GM13976 (cell line): ENCODE results near the gene NCR3LG1.

Experiments used
- DNase-seq: peaks from one replicate; pipeline ENCODE4 v3.0.0; 2012; ENCODE audit warnings: low spot score
- in situ Hi-C: fragments of 300-500 bp; cut with MboI; formaldehyde crosslinking; loops from one replicate; pipeline ENCODE4 v1.12.0; 2022; ENCODE audit warnings: low sequenced_read_pairs, mixed read lengths, inconsistent platforms; ENCODE audit not compliant: unreplicated experiment
- TF ChIP-seq, protein P1 (sequence below): IDR thresholded peaks from 2 replicates; pipeline ENCODE4 v1.5.1; 2012; ENCODE audit warnings: borderline replicate concordance, mild to moderate bottlenecking; ENCODE audit not compliant: insufficient read depth; ENCODE audit errors: extremely low read depth, missing control alignments, control extremely low read depth

NCR3LG1 gene, protein sequence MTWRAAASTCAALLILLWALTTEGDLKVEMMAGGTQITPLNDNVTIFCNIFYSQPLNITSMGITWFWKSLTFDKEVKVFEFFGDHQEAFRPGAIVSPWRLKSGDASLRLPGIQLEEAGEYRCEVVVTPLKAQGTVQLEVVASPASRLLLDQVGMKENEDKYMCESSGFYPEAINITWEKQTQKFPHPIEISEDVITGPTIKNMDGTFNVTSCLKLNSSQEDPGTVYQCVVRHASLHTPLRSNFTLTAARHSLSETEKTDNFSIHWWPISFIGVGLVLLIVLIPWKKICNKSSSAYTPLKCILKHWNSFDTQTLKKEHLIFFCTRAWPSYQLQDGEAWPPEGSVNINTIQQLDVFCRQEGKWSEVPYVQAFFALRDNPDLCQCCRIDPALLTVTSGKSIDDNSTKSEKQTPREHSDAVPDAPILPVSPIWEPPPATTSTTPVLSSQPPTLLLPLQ

DNA sequence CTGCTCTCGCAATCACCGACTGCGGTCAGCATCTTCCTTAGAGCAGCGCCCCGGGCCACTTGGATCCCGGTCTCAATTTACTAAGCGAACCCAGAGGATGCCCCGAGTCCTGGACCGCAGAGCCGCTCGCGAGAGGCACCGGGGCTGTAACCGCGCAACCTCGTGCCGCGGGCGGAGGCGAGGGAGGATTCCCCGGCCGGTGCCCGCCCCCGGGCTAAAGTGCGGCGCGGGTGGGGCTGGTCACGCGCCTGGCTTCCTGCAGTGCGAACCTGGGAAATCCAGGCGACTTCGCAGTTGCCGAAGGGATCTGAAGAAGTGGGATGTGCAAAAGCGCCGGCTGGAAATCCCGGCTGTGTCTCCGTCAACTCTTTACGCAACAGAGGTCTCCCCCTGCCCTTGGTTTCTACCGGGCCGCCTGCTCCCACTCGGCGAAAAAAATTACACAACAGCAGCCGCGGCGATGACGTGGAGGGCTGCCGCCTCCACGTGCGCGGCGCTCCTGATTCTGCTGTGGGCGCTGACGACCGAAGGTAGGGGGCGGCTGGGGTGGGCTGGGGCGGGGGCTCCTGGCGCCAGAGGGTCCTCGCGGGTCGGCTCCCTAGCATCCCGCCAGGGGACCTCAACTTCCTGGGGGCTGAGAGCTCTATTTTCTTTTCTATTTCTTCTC lies at the start of gene NCR3LG1:
Gene NCR3LG1 (plus strand): TSS at position 291 of the 667 bp plus-strand sequence. CDS start 170 bp downstream, at position 461.
- TF ChIP-seq, protein P1, sequence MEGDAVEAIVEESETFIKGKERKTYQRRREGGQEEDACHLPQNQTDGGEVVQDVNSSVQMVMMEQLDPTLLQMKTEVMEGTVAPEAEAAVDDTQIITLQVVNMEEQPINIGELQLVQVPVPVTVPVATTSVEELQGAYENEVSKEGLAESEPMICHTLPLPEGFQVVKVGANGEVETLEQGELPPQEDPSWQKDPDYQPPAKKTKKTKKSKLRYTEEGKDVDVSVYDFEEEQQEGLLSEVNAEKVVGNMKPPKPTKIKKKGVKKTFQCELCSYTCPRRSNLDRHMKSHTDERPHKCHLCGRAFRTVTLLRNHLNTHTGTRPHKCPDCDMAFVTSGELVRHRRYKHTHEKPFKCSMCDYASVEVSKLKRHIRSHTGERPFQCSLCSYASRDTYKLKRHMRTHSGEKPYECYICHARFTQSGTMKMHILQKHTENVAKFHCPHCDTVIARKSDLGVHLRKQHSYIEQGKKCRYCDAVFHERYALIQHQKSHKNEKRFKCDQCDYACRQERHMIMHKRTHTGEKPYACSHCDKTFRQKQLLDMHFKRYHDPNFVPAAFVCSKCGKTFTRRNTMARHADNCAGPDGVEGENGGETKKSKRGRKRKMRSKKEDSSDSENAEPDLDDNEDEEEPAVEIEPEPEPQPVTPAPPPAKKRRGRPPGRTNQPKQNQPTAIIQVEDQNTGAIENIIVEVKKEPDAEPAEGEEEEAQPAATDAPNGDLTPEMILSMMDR, result no peak
- in situ Hi-C loops, result loop anchor here (25.0 kb wide), 1 partner anchor 114 kb away; no protein-coding TSS in a partner anchor
- peak; percentile 66 for DNase-seq

DNA sequence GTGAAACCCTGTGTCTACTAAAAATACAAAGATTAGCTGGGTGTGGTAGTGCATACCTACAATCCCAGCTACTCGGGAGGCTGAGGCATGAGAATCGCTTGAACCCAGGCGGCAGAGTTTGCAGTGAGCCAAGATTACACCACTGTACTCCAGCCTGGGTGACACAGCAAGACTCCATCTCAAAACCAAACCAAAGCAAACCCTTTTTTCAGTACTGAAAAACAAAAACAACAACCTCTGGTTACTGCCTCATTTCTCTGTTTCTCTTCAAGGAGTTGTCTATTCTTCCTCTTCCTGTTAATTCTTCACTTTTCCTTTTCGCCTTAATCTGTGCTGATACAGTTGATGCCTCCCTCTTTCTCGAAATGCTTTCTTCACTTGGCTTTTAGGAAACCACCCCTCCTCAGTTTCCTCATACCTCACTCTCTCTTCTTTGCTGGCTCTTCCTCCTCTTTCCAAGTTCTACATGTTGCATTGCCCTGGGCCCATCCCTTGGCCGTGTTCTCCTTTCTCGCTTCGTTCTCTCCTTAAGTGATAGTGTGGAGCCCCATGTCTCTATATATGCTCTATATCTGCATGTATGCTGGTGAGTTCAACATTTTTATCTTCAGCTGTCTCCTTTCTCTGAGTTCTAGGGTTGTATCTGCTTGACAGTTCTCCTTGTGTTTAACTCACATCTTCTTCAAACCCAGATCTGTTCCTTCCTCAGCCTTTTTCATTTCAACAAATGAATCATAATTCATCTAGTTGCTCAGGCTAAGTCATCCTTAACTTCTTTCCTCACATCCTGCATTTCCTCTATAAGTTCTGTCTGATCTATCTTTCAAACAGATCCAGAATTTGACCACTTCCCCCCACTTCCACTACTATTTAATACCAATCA lies 38.0 kb upstream of the NCR3LG1 start:
- in situ Hi-C loops, result no loop called here
- TF ChIP-seq, protein P1, result no peak
- DNase-seq, result no peak

DNA sequence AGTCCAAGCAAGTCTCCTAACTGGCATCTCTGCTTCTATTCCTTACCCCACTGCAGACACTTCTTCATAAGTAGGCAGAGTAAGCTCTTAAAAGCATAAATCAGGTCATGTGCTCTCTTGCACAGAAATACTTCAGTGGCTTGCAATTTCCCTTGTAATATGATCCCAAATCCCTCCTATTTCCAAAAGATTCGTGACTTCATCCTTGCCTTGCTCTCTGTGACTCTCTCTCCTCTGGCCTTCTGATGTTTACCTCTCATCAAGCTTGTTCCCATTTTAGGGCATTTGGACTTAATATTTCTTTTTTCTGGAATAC lies 37.4 kb upstream of the NCR3LG1 start:
- in situ Hi-C loops, result no loop called here
- TF ChIP-seq, protein P1, result no peak
- DNase-seq, result no peak

DNA sequence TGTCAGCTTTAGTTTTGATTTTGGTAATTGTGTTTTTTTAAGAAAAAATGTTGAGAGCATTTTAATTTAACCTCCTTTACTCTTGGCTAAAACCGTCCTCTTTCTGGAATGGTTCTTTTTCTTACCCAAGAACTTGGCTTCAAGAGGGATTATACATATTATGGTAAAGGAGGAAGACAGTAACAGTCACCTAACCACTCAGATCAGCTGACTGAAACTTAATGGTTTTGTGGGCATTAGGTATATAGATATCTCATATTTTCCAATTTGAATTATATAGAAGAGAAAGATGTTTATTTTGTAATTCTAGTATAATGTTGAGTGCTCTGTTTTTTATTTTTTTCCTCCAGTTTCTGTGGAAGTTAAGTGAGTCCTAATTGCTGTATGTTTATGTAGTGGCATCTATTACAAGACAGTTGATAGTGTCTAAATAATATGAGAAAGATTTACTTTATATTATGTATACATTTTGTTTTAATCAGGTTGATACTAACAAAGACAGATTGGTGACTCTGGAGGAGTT lies 36.6 kb upstream of the NCR3LG1 start:
- DNase-seq, result no peak
- in situ Hi-C loops, result no loop called here
- TF ChIP-seq, protein P1, result no peak

DNA sequence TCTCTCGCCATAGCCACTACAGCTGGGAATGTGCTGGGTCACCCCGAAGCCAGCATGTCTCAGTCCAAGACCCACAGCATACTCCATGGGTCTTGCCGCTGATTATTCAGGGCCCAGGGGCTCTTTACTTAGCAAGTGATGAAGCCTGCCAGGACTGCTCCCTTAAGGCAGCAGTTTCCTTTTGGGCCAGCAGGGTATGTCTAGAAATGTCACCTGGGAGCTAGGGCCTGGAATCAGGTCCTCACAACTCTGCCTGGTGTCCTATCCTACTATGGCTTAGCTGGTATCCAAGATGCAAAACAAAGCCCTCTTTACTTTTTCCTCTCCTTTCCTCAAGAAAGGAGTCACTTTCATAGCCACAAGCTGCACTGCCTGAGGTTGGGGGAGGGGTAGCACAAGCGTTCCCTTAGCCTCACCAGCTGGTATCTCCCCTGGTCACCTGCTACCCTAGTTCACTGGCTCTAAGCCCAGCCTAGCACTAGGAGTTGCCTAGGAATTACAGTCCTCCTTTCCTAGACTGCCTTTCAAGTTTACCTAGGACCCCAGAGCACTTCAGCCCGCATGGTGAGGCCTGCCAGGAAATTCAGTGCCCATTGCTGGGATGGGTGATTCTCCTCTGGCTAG lies 22.6 kb upstream of the NCR3LG1 start:
- DNase-seq, result no peak
- in situ Hi-C loops, result no loop called here
- TF ChIP-seq, protein P1, result no peak
